ENCODE data around the gene SNX9. TPM values are rescaled to one million over a fixed set of nuclear protein-coding genes. Genes with fewer than 3 reads are reported as not detected.

Gene SNX9
- total and polyA plus RNA-seq, 2 donors (not counting 1 experiment from before 2014, with no cell fraction given), result 10.0 to 50.7 TPM

GRCh38 chr6:157812425-157813171 lies 10.4 kb upstream of the SNX9 start:
- POLR2A ChIA-PET, result no interaction called here

More at GRCh38 chr6:157812425-157813171, 10.4 kb upstream of the SNX9 start:
- intact Hi-C loops (cut with micrococcal nuclease), result no loop called here
- no peak for ATAC-seq (ENCODE audit: low read depth)
- Histone ChIP-seq H2AFZ (ENCODE audit: insufficient read depth, low read depth, low read length, poor library complexity, severe bottlenecking) (no peak overlapping the region), H3K4me1 (ENCODE audit: control insufficient read depth in 2 of 2, insufficient read depth in 2 of 2, low read length in 2 of 2) (peaks cover 23 to 31% of the 10 kb centered on the region in 2 donors), H3K4me2 (replicated peaks; ENCODE audit: low read depth, low read length, poor library complexity, severe bottlenecking) (no peak overlapping the region), H3K9me3 (ENCODE audit: control extremely low read depth in 1 of 3, control insufficient read depth in 2 of 3, insufficient read depth in 1 of 3, low read length in 2 of 3) (peaks cover 2 to 10% (median 4%) of the 10 kb centered on the region in 3 donors), H3K36me3 (replicated peaks in 1 of 2; ENCODE audit: control extremely low read depth in 1 of 2, control insufficient read depth in 1 of 2, extremely low read depth in 1 of 2, insufficient read depth in 2 of 2, low read length in 1 of 2) (no peaks in the 10 kb centered on the region), H4K20me1 (ENCODE audit: control insufficient read depth, insufficient read depth, low read length, poor library complexity, severe bottlenecking) (no peaks in the 10 kb centered on the region), H3K27me3 (replicated peaks in 1 of 4; ENCODE audit: control extremely low read depth in 1 of 4, control insufficient read depth in 3 of 4, insufficient read depth in 4 of 4, low read length in 3 of 4) (no peaks in the 10 kb centered on the region), H3K27ac (ENCODE audit: low read length in 2 of 2) (no peak overlapping the region), H3K9ac (ENCODE audit: low read length) (no peak overlapping the region), H3K79me2 (ENCODE audit: control insufficient read depth, insufficient read depth, low read length) (no peaks in the 10 kb centered on the region), H3K4me3 (ENCODE audit: control extremely low read depth in 1 of 5, extremely low read depth in 1 of 5, insufficient read depth in 1 of 5, low read depth in 2 of 5, low read length in 4 of 5) (no peak overlapping the region)
- CTCF ChIA-PET, result interaction anchor here (1.1 to 1.4 kb wide), 2 partner anchors 22 to 61 kb away, joined by 3 read pairs; no protein-coding TSS in a partner anchor
- Mint-ChIP-seq H3K4me3 (no peak overlapping the region), H3K27me3 (no peaks in the 10 kb centered on the region), H3K9me3 (ENCODE audit: insufficient read depth) (peaks cover 4% of the 10 kb centered on the region), H3K27ac (no peak overlapping the region), H3K4me1 (peaks cover 39% of the 10 kb centered on the region)
- no peak for DNase-seq
- no peak for TF ChIP-seq CTCF (IDR thresholded peaks at IDR 0.05)
- TF ChIP-seq EZH2 (IDR thresholded peaks at IDR 0.05; ENCODE audit: borderline replicate concordance, insufficient read depth, low read depth, low read length, poor library complexity, severe bottlenecking), result no peak

Measured in B cell (primary cell).